ENCODE results near the gene PKN2. TPM values are rescaled to one million over a fixed set of nuclear protein-coding genes. Genes with fewer than 3 reads are reported as not detected.
"Not testable (repeated sequence)": the region's sequence is repeated elsewhere in the genome, so short reads cannot be mapped to it uniquely, and the experiment has no call there.

PKN2 gene
- polyA plus RNA-seq, 3 donors, result 7.7 to 16.2 (median 14.0) TPM

DNA sequence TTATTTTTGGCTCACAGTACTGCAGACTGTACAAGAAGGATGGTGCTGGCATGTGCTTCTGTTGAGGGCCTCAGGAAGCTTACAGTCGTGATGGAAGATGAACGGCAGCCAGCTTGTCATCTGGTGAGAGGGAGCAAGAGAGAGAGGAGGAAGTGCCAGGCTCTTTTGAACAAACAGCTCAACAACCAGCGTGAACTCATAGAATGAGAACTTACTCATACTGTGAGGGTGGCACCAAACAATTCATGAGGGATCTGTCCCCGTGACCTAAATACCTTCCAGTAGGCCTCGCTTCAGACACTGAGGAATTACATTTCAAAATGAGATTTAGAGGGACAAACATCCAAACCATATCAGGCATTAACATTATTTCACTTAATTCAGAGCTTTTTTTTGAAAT, 84.7 kb downstream of the PKN2 start:
- WGBS, 3 donors, result 85 to 90% (median 85%) methylated on average over 5 of the region's 5 CpGs

DNA sequence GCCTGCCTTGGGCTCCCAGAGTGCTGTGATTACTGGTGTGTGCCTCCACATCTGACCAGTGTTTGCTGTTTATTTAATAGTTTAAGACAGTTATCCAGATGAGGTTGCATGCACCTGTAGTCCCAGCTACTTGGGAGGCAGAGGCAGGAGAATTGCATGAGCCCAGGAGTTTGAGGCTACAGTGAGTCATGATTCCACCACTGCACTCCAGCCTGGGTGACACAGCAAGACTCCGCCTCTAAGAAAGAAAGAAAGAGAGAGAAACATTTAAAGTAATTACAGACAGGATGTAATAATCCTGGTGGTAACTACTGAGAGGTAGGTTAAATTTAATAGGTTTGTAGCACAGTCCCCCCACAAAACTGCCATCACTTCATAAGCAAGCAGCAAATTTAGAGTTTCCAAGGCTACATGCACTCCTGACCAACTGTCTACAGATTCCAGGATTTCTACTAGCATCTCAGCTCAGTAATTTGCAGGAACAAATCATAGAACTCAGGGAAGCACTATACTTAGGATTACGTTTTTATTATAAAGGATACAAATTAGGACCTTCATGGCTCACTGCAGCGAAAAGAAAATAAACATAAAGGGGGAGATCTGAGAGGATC, 89.6 kb downstream of the PKN2 start:
- no peak overlapping the region for H3K27ac ChIP-seq (ENCODE audit: low read depth, low read length)
- 92 to 99% (median 98%) methylated on average over 3 of the region's 3 CpGs for WGBS, 3 donors

More for the DNA sequence above, 84.7 kb downstream of the PKN2 start:
- H3K27ac ChIP-seq (ENCODE audit: low read depth, low read length), result no peak overlapping the region

DNA sequence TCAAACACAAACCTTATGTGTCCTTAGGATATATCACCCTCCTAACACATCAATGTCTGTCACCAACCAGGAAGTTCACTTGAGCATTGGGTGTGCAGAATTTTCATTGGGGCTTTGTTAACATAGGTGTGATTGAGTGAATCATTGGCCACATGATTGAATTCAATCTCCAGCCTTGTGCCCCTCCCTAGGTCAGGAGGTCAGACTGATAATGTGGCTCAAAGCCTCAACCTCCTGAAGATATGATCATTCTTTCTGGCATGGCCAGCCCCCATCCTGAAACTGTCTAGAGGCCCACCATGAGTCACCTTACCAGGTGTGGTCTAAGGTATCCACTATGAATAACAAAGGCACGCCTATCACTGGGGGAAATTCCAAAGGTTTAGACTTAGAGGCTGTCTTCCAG, 90.1 kb downstream of the PKN2 start:
- WGBS, 3 donors, result 92 to 95% (median 95%) methylated on average over 1 of the region's 1 CpG
- no peak overlapping the region for H3K27ac ChIP-seq (ENCODE audit: low read depth, low read length)

DNA sequence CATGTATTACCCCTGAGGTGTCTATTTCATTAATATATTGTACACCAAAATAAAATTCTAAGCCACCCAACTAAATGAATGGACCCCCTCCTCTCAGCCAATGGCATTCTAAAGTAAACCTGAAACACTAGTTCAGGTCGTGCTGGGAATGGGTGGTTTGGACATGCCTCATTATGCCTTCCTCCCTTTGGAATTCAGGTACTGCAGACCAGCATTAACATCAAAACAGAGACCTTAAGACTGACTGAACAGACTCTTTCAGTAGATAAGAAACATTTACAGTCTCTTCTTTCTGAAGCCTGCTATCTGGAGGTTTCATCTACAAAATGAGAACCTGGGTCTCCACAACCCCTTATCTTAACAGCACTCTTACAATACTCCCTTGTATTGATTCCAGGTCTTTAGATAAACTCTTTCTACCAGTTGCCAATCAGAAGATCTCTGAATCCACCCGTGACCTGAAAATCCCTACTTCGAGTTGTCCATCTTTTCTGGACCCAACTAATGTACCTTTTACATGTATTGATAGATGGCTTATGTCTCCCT, 93.6 kb downstream of the PKN2 start:
- no peak overlapping the region for H3K27ac ChIP-seq (ENCODE audit: low read depth, low read length)
- 94 to 99% (median 96%) methylated on average over 3 of the region's 3 CpGs for WGBS, 3 donors

DNA sequence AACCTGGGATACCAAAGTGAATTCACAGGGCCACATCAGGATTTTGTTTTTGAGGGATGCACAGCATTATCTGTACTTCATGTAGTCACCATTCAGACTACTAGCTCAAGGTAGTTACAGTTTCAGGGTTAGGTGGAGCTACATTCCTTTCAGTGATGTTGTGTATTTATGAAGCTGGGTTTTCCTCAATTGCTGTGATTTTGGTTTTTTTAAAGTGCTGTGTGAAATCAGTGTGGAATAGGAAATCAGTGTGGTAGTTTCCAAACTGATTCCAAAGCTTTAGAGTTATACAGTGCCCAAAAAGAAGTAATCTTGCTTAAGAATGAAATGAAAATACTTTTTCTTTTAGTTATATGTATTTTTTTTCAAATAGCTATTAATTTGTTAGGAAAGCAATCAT, 95.8 kb downstream of the PKN2 start:
- no peak overlapping the region for H3K27ac ChIP-seq (ENCODE audit: low read depth, low read length)

DNA sequence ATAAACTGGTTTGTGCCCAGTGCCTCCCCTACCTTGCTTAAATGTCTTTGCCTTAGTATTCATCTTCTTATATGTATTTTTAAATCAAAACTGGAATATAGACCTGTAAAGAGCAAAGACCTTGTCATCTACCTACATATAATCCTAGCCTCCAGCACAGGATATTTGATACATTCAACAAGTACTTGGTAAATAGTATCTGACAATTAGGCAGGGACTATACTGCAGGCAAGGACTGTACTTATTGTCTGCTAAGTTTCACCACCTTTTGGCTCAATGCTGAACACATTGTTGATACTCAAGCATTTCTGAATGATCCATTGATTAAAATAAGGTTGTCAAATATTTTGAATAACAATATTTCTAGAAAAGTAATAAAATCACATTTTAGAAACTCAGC, 96.4 kb downstream of the PKN2 start:
- H3K27ac ChIP-seq (ENCODE audit: low read depth, low read length), result no peak overlapping the region

DNA sequence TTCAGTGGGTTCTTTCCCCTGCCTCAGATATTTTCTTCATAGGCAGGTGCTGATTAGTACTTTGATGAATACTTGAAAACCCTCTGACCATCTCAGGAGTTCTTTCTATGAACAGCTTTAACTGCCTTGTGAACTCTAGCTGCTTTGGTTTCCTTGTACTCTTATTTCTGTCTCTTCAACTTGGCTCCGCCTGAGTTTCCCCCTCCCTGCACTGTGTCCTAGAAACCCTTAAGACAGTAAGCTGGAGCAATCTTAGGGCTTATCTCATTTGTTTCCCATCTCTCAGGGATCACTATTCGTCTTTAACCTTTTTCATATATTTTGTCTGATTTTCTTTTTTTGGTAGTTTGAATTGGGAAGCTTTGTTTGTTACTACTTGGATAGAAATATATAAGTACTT, 99.1 kb downstream of the PKN2 start:
- WGBS, 3 donors, result 80 to 83% (median 81%) methylated on average over 2 of the region's 2 CpGs
- H3K27ac ChIP-seq (ENCODE audit: low read depth, low read length), result no peak overlapping the region

DNA sequence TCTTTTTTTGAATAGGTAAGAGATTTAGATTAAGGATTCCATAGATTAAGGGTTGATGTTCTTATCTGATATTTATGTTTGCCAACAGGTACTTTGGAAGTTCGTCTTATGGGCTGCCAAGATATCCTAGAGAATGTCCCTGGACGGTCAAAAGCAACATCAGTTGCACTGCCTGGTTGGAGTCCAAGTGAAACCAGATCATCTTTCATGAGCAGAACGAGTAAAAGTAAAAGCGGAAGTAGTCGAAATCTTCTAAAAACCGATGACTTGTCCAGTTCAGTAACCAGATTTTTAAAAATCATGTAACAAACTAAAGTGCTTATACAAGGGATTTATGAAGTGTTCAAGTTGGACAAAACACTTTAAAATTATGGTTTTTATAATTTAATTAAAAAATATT, 100.5 kb downstream of the PKN2 start:
- WGBS, 3 donors, result 91 to 95% (median 93%) methylated on average over 6 of the region's 6 CpGs
- H3K27ac ChIP-seq (ENCODE audit: low read depth, low read length), result no peak overlapping the region

DNA sequence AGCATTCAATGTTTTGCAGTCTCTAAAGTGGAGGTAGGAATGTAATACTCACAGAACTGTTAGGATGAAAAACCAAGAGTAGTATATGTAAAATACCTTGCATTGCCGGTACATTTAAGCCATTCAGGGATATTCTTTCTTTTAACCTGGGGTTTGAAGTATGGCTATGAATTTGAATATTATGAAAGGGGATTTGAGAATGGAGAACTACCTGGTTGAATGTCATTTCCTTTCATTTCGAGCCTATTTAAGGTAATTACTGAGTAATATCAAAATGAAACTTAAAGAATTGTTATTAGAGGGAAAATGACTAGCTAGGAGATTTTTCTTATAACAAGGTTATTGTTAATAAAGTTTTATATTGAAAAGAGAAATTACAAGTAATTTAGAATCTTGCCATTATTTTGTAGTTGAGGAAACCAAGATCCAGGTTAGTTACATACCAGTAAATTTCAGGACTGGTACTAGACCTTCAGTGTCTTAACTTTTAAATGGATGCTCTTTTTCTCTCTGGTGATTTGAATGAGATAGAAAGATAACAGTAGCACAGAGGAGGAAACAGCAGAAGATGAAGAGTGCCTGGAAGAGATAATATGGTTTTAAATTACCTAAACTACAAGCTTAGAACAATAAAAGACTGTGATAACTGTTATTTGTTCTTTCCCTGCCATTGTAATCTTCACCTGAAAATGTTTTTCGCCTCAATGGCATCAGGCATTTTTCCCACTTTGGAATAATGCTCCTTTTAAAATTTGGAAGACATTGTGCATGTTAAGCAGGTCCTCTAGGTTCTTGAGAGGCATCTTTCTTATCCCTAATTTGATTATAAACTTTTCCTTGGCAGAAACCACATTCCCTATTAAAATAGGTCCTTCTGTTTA, 103.2 kb downstream of the PKN2 start:
- H3K27ac ChIP-seq (ENCODE audit: low read depth, low read length), result no peak overlapping the region
- 87 to 92% (median 90%) methylated on average over 3 of the region's 3 CpGs for WGBS, 3 donors

DNA sequence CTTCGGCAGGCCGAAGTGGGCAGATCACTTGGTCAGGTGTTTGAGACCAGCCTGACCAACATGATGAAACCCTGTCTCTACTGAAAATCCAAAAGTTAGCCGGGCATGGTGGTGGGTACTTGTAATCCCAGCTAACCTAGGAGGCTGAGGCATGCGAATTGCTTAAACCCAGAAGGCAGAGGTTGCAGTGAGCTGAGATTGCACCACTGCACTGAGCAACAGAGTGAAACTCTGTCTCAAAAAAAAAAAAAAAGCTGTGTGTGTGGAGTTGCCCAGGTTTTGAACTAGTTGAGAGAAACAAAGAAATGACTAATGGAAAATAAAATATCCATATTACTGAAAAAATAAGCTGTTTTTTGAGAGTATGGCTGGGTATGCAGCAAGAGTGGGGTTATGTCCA, 107.1 kb downstream of the PKN2 start:
- 78 to 94% (median 79%) methylated on average over 4 of the region's 4 CpGs for WGBS, 3 donors
- H3K27ac ChIP-seq (ENCODE audit: low read depth, low read length), result no peak overlapping the region

DNA sequence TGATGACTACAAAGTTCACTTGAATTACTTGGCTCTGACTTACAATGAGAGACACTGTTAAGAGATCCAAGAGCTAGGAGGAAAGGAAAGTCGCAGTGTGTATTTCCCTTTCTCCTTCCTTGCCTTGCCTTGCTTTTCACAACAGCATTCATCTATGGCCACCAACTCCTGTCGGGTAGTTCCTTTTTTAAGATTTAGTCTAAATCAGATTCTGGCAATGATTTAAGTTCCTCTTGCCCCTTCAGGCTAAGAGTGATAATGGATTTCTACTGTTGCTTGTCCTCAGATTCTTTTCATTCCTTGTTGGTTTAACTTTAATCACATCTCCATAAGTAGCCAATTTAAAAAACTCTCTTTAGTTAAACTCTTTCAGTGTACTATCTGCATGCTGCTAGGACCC, 115.4 kb downstream of the PKN2 start:
- no peak overlapping the region for H3K27ac ChIP-seq (ENCODE audit: low read depth, low read length)
- WGBS, 3 donors, result 64 to 79% (median 70%) methylated on average over 2 of the region's 2 CpGs

DNA sequence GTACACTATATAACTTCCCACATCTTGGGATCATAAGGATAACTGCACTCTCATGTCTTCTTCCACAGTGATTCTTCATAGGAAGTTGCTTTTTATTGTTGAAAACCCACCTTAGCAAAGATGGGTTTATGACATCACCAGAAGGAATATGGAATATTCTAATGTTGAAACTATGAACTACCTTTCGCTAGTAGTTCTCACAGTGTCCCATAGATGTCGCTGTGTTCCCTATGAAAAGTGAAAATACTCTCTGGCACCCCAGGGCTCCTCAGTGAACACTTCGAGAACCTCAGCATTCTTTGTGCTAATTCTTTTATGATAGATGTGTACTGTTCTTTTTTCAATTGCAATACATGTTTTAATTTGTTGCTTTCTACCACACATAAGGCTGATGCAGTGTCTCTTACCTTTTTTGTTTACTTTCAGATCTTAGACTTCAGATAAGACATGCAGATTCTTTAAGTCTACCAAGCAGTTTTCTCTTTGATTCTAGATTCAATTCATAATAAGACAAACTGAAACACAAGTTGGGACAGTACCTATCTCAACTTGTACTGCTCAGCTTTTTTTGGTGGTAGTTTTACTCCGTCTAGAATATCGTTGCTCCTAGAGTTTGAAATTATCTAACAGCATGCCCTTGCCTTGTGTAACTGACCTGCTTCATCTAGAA, 116.4 kb downstream of the PKN2 start:
- 75 to 94% (median 90%) methylated on average over 5 of the region's 5 CpGs for WGBS, 3 donors
- no peak overlapping the region for H3K27ac ChIP-seq (ENCODE audit: low read depth, low read length)

DNA sequence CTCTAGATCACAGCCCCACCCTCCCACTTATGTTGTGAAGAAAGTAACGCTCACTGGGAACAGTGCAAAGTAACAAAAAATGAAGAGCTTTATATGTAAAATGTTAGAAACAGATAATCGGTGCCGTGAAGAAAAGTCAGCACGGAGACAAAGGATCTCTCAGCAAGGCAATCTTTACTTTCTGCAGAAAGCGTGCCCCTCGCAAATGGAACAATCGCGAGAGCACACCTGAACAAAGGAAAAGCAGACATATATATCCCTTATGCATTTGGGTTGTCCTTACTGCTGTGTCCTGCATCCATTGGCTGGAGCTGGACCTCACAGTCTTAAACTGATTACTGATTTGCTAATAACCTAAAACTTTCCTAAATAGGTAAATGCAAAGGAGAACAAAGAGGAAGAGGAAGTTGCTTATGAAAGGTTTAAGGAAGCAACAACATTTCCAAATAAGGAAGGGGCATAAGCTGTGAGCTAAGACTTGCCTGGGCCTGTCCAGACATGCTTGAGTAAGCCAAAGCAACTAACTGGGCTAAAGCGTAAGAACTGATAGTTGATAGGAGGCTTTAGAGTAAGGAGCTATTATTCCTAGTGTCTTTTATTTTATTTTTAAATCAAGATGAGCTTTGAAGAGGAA, 117.6 kb downstream of the PKN2 start:
- WGBS, 3 donors, result 94 to 97% (median 95%) methylated on average over 9 of the region's 9 CpGs
- no peak overlapping the region for H3K27ac ChIP-seq (ENCODE audit: low read depth, low read length)

DNA sequence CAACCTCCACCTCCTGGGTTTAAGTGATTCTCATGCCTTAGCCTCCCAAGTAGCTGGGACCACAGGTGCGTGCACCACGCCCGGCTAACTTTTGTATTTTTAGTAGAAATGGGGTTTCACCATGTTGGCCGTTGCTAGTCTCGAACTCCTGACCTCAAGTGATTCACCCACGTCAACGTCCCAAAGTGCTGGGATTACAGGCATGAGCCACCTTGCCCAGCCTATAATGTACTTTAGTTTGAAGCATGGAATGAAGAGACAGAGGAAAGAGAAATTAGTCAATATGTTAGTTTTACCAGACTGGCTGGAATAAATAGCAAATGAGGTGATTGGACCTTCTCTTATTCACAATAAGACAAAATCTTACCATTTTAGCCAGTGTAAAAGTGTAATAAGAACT, 118.3 kb downstream of the PKN2 start:
- H3K27ac ChIP-seq (ENCODE audit: low read depth, low read length), result no peak overlapping the region
- WGBS, 3 donors, result 96 to 97% (median 96%) methylated on average over 7 of the region's 7 CpGs

DNA sequence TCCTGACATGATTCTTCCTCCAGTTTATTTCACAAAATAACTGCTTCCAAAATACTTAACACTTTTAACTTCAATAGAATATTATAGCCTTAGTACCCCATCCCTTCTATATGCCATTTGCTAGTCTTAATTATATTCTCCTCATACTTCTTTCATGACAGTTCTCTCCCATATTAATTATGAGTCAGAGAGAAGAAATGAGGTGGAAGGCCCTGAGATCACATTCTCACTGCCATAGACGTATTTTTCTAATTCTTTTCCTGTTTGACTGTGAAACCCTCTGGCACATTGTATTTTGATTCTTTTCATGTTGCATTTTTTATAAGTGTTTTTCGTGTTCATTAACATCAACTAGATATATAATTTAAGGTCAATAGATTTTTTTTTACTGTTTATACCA, 118.9 kb downstream of the PKN2 start:
- 86 to 90% (median 88%) methylated on average over 2 of the region's 2 CpGs for WGBS, 3 donors

DNA sequence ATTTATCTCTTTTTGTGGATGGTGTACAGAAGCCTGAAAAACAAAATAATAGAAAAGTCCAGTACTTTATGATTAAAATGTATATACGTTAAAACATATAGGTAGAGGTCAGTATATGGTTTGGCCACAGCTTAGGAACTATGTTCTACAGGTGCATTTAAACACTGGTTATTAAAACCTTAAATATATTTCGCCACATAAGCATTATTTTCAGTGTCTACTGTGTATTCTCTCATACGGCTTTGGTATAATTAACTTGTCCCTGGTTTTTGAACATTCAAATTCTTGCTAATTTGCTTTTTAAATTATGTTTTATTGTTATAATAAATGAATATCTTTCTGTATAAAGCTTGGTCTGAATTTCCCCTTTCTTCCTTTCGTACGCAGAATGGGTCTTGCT, 119.4 kb downstream of the PKN2 start:
- no peak overlapping the region for H3K27ac ChIP-seq (ENCODE audit: low read depth, low read length)
- WGBS, 3 donors, result 97 to 98% (median 97%) methylated on average over 5 of the region's 5 CpGs

More for the DNA sequence above, 118.9 kb downstream of the PKN2 start:
- H3K27ac ChIP-seq (ENCODE audit: low read depth, low read length), result no peak overlapping the region

DNA sequence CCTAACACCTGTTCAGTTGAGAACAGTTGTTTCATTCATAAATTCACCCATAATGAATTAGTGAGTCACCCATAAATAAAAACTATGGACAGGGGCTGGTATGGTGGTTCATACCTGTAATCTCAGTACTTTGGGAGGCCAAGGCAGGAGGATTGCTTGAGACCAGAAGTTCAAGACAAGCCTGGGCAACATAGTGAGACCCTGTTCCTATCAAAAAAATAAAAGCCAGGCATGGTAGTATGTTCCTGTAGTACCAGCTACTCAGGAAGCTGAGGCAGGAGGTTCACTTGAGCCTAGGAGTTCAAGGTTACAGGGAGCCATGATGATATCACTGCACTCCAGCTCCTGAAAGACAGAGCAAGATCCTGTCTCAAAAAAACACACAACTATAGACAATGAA, 128.3 kb downstream of the PKN2 start:
- H3K27ac ChIP-seq (ENCODE audit: low read depth, low read length), result no peak overlapping the region

DNA sequence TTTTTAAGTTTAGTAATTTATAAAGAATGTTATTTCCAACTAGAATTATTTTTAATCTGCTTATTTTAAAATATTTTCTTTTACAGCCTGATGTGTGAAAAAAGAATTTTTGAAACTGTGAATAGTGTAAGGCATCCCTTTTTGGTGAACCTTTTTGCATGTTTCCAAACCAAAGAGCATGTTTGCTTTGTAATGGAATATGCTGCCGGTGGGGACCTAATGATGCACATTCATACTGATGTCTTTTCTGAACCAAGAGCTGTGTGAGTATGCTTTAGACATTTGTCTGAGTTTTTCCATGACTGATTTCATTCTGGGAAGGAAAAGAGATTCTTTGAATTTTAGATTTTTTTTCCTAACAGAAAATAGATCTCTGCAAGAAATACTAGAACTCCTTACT, 129.4 kb downstream of the PKN2 start:
- 85 to 99% (median 97%) methylated on average over 1 of the region's 1 CpG for WGBS, 3 donors
- no peak overlapping the region for H3K27ac ChIP-seq (ENCODE audit: low read depth, low read length)

DNA sequence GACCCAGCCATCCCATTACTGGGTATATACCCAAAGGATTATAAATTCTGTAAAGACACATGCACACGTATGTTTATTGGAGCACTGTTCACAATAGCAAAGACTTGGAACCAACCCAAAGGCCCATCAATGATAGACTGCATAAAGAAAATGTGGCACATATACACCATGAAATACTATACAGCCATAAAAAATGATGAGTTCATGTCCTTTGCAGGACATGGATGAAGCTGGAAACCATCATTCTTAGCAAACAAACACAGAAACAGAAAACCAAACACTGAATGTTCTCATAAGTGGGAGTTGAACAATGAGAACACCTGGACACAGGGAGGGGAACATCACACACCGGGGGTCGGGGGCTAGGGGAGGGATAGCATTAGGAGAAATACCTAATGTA, 135.6 kb downstream of the PKN2 start:
- H3K27ac ChIP-seq (ENCODE audit: low read depth, low read length), result not testable (repeated sequence)
- WGBS, 3 donors, result 97 to 100% (median 98%) methylated on average over 3 of the region's 3 CpGs
